HEK293 (cell line): ENCODE measurements around the gene LPP.
A peak's percentile ranks its signal among the peaks of the same experiment; 100 is the strongest.

ENCODE experiments used
- CTCF ChIA-PET: fragments of 350-600 bp; formaldehyde crosslinking; extraction: SDS; loops from one replicate; lab custom pipeline; 2021; ENCODE audit warnings: antibody characterized with exemption; lab: Yijun Ruan, JAX
- POLR2A ChIA-PET: fragments of 300-600 bp; formaldehyde crosslinking; extraction: SDS; loops from one replicate; lab custom pipeline; 2020; ENCODE audit warnings: antibody characterized with exemption, inconsistent platforms; lab: Yijun Ruan, JAX
- H3K27ac ChIP-seq: fragments of 200-500 bp; sonication (Bioruptor generic); 2 replicates; pipeline ENCODE4 v1.5.1; 2014; ENCODE audit warnings: low read depth, low read length, control low read depth, inconsistent platforms; ENCODE audit errors: extremely low read depth
- H3K36me3 ChIP-seq, 2 experiments: fragments of 200-500 bp in 1 of 2; sonication (Bioruptor generic) in 1 of 2; 1 replicate in 1 of 2; 2 replicates in 1 of 2; pipeline ENCODE4 v1.5.1; 2014 to 2017; ENCODE audit warnings: inconsistent platforms in 2 of 2, low read length in 2 of 2; ENCODE audit not compliant: control insufficient read depth in 2 of 2, insufficient read depth in 1 of 2
- H3K4me1 ChIP-seq: fragments of 200-500 bp; sonication (Bioruptor generic); 2 replicates; pipeline ENCODE4 v1.5.1; 2014; ENCODE audit warnings: mild to moderate bottlenecking, low read length, inconsistent platforms; ENCODE audit not compliant: control insufficient read depth, insufficient read depth
- H3K4me3 ChIP-seq: 2 replicates; pipeline ENCODE4 v1.5.1; 2011; ENCODE audit warnings: low read depth, mild to moderate bottlenecking, control low read depth, low read length, moderate library complexity
- H3K9me3 ChIP-seq: fragments of 200-500 bp; sonication (Bioruptor generic); 2 replicates; pipeline ENCODE4 v1.5.1; 2014; ENCODE audit warnings: low read depth, low read length, inconsistent platforms; ENCODE audit not compliant: control insufficient read depth, insufficient read depth
- GLI4 ChIP-seq: fragments of 450-650 bp; formaldehyde crosslinking; IDR thresholded peaks from 2 replicates; pipeline ENCODE4 v1.5.1; 2016; ENCODE audit warnings: missing biosample characterization, missing genetic modification characterization
- ZBTB48 ChIP-seq: fragments of 450-650 bp; formaldehyde crosslinking; IDR thresholded peaks from 2 replicates; pipeline ENCODE4 v1.5.1; 2016; ENCODE audit warnings: missing biosample characterization, missing genetic modification characterization
- ZFHX2 ChIP-seq: fragments of 450-650 bp; formaldehyde crosslinking; conservative IDR thresholded peaks from 2 replicates; pipeline ENCODE4 v1.5.1; 2016; ENCODE audit warnings: missing biosample characterization, missing genetic modification characterization
- ZFP41 ChIP-seq: fragments of 450-650 bp; formaldehyde crosslinking; IDR thresholded peaks from 2 replicates; pipeline ENCODE4 v1.5.1; 2016; ENCODE audit warnings: missing biosample characterization, missing genetic modification characterization, borderline replicate concordance
- ZNF10 ChIP-seq: fragments of 450-650 bp; formaldehyde crosslinking; IDR thresholded peaks from 2 replicates; pipeline ENCODE4 v1.5.1; 2017; ENCODE audit warnings: missing biosample characterization, missing genetic modification characterization
- ZNF169 ChIP-seq: fragments of 450-650 bp; formaldehyde crosslinking; IDR thresholded peaks from 2 replicates; pipeline ENCODE4 v1.5.1; 2016; ENCODE audit warnings: missing biosample characterization, missing genetic modification characterization
- ZNF19 ChIP-seq: fragments of 450-650 bp; formaldehyde crosslinking; IDR thresholded peaks from 2 replicates; pipeline ENCODE4; 2016; ENCODE audit warnings: missing biosample characterization, missing genetic modification characterization, low read depth
- ZNF2 ChIP-seq: fragments of 450-650 bp; formaldehyde crosslinking; IDR thresholded peaks from 2 replicates; pipeline ENCODE4 v1.5.1; 2016; ENCODE audit warnings: missing biosample characterization, missing genetic modification characterization
- ZNF202 ChIP-seq: fragments of 450-650 bp; formaldehyde crosslinking; IDR thresholded peaks from 2 replicates; pipeline ENCODE4 v1.5.1; 2016; ENCODE audit warnings: missing biosample characterization, missing genetic modification characterization, borderline replicate concordance
- ZNF221 ChIP-seq: fragments of 450-650 bp; formaldehyde crosslinking; IDR thresholded peaks from 2 replicates; pipeline ENCODE4 v1.5.1; 2017; ENCODE audit warnings: missing biosample characterization, missing genetic modification characterization, borderline replicate concordance
- ZNF239 ChIP-seq: fragments of 450-650 bp; formaldehyde crosslinking; IDR thresholded peaks from 2 replicates; pipeline ENCODE4 v1.5.1; 2016; ENCODE audit warnings: missing biosample characterization, missing genetic modification characterization
- ZNF292 ChIP-seq: fragments of 450-650 bp; formaldehyde crosslinking; IDR thresholded peaks from 2 replicates; pipeline ENCODE4 v1.5.1; 2016; ENCODE audit warnings: low read depth, missing biosample characterization, missing genetic modification characterization, borderline replicate concordance
- ZNF324 ChIP-seq: fragments of 450-650 bp; formaldehyde crosslinking; IDR thresholded peaks from 2 replicates; pipeline ENCODE4 v1.5.1; 2016; ENCODE audit warnings: missing biosample characterization, missing genetic modification characterization
- ZNF366 ChIP-seq: fragments of 450-650 bp; formaldehyde crosslinking; conservative IDR thresholded peaks from 2 replicates; pipeline ENCODE4 v1.5.1; 2016; ENCODE audit warnings: missing biosample characterization, missing genetic modification characterization
- ZNF513 ChIP-seq: fragments of 450-650 bp; IDR thresholded peaks from 2 replicates; pipeline ENCODE4 v1.5.1; 2018; ENCODE audit warnings: missing biosample characterization, missing genetic modification characterization
- ZNF548 ChIP-seq: fragments of 450-650 bp; formaldehyde crosslinking; IDR thresholded peaks from 2 replicates; pipeline ENCODE4 v1.5.1; 2016; ENCODE audit warnings: missing biosample characterization, missing genetic modification characterization
- ZNF600 ChIP-seq: fragments of 450-650 bp; formaldehyde crosslinking; IDR thresholded peaks from 2 replicates; pipeline ENCODE4 v1.5.1; 2016; ENCODE audit warnings: missing biosample characterization, missing genetic modification characterization
- ZNF610 ChIP-seq: fragments of 450-650 bp; formaldehyde crosslinking; IDR thresholded peaks from 2 replicates; pipeline ENCODE4 v1.5.1; 2016; ENCODE audit warnings: missing biosample characterization, missing genetic modification characterization, borderline replicate concordance
- ZNF621 ChIP-seq: fragments of 450-650 bp; formaldehyde crosslinking; IDR thresholded peaks from 2 replicates; pipeline ENCODE4 v1.5.1; 2017; ENCODE audit warnings: missing biosample characterization, missing genetic modification characterization
- ZNF623 ChIP-seq: fragments of 450-650 bp; formaldehyde crosslinking; IDR thresholded peaks from 2 replicates; pipeline ENCODE4 v1.5.1; 2016; ENCODE audit warnings: missing biosample characterization, missing genetic modification characterization
- ZNF843 ChIP-seq: fragments of 450-650 bp; formaldehyde crosslinking; IDR thresholded peaks from 2 replicates; pipeline ENCODE4 v1.5.1; 2016; ENCODE audit warnings: missing biosample characterization, missing genetic modification characterization
- ZSCAN16 ChIP-seq: fragments of 450-650 bp; formaldehyde crosslinking; IDR thresholded peaks from 2 replicates; pipeline ENCODE4 v1.5.1; 2016; ENCODE audit warnings: missing biosample characterization, missing genetic modification characterization
- ZSCAN18 ChIP-seq: fragments of 450-650 bp; formaldehyde crosslinking; IDR thresholded peaks from 2 replicates; pipeline ENCODE4 v1.5.1; 2016; ENCODE audit warnings: missing biosample characterization, missing genetic modification characterization

Gene LPP

GRCh38 chr3:188156056-188156455 lies 2.1 kb downstream of the LPP start (continued):
- TF ChIP-seq ZNF610 (tag by site-specific recombination), result no peak
- TF ChIP-seq GLI4 (tag by site-specific recombination), result no peak
- TF ChIP-seq, all 188 proteins: peak for 0

GRCh38 chr3:188157407-188157806 lies 3.5 kb downstream of the LPP start:
- TF ChIP-seq ZNF292 (tag by site-specific recombination), result no peak
- TF ChIP-seq ZNF239, result no peak
- TF ChIP-seq, all 188 proteins: peak for 0
- Histone ChIP-seq H3K4me3 (no peak overlapping the region), H3K27ac (no peak overlapping the region), H3K9me3 (no peaks in the 10 kb centered on the region), H3K4me1 (no peaks in the 10 kb centered on the region; the same call in 1 of the 2 replicates), H3K36me3 (no peaks in the 10 kb centered on the region)
- ChIA-PET POLR2A (interaction anchor here (0.8 kb wide), 1 partner anchor 20 kb away, joined by 3 read pairs; no protein-coding TSS in a partner anchor), CTCF (interaction anchor here (0.7 kb wide), 1 partner anchor 32 kb away, joined by 3 read pairs; no protein-coding TSS in a partner anchor)

GRCh38 chr3:188157971-188158370 lies 4.0 kb downstream of the LPP start:
- H3K36me3 ChIP-seq, result no peaks in the 10 kb centered on the region

GRCh38 chr3:188158731-188159310 lies 4.9 kb downstream of the LPP start:
- CTCF ChIA-PET, result interaction anchor here (1.0 kb wide), 1 partner anchor 98 kb away, joined by 3 read pairs; no protein-coding TSS in a partner anchor

More at GRCh38 chr3:188157971-188158370, 4.0 kb downstream of the LPP start:
- CTCF ChIA-PET, result interaction anchor here (1.0 kb wide), 1 partner anchor 98 kb away, joined by 3 read pairs; no protein-coding TSS in a partner anchor
- H3K27ac ChIP-seq, result no peak overlapping the region
- no peaks in the 10 kb centered on the region for H3K9me3 ChIP-seq
- H3K4me3 ChIP-seq, result no peak overlapping the region
- TF ChIP-seq ZSCAN16 (no peak), ZNF600 (tag by site-specific recombination) (0 out of 2 replicates have a peak, but pooled peaks have one; percentile 39), ZNF202 (tag by site-specific recombination) (no peak), ZNF10 (no peak)
- TF ChIP-seq, all 188 proteins: peak for 1
- H3K4me1 ChIP-seq, result no peaks in the 10 kb centered on the region; the same call in 1 of the 2 replicates
- POLR2A ChIA-PET, result interaction anchor here (0.8 kb wide), 1 partner anchor 20 kb away, joined by 3 read pairs; no protein-coding TSS in a partner anchor

More at GRCh38 chr3:188158731-188159310, 4.9 kb downstream of the LPP start:
- Histone ChIP-seq H3K4me3 (no peak overlapping the region), H3K36me3 (no peaks in the 10 kb centered on the region), H3K9me3 (no peaks in the 10 kb centered on the region), H3K4me1 (no peaks in the 10 kb centered on the region; the same call in 1 of the 2 replicates), H3K27ac (no peak overlapping the region)
- POLR2A ChIA-PET, result no interaction called here
- TF ChIP-seq ZNF600 (tag by site-specific recombination) (no peak), ZNF843 (tag by site-specific recombination) (no peak), ZNF513 (tag by site-specific recombination) (no peak), ZFHX2 (tag by site-specific recombination) (no peak), ZNF366 (tag by site-specific recombination) (no peak), ZNF2 (tag by site-specific recombination) (no peak), ZNF548 (no peak), ZFP41 (tag by site-specific recombination) (no peak), ZNF221 (tag by site-specific recombination) (no peak), ZBTB48 (tag by site-specific recombination) (no peak), ZNF169 (tag by site-specific recombination) (no peak), ZNF324 (no peak), ZNF19 (tag by site-specific recombination) (no peak), ZNF623 (no peak), ZSCAN18 (no peak), ZNF202 (tag by site-specific recombination) (no peak), ZNF621 (tag by site-specific recombination) (no peak)
